SW 1271 (cell line): ENCODE data around the gene LRRC18.

ENCODE experiments used
- DNase-seq, 2 experiments: peaks; one replicate each; lab custom pipeline; 2025; lab: John Stamatoyannopoulos, UW

Gene LRRC18

DNA sequence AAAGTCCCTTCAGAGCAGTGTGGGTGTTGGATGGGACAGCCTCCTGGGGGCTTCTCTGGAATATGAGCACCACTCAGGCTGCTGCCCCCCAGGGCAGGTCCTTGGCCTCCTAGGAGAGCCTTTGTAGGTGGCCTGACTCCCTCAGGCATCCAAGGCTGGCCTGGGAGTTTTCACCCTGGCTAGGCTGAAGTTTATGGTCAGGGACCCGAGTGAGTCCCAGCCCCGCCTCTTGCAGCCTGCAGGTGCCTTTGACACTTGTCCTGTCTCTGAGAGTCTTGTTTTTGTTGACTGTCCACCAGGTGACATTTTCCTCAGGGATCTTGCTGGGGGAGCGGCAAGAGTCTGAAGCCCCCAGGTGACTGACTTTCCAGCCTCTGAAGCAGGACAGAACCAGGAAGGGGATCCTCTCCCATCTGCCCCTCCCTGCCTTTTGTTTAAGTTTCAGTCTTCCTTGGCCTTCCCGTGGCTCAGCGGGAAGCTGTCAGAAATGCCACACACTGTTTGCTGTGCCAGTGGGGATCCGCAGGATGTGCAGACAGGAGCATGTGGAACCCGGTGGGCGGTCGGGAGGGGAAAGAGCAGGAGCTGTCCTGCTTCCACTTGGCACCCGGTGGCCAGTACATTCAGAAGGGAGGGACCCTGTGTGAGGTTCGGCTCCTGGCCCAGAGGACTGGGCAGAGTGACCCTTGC lies 59.5 kb downstream of the LRRC18 start:
- DNase-seq, result no peak

DNA sequence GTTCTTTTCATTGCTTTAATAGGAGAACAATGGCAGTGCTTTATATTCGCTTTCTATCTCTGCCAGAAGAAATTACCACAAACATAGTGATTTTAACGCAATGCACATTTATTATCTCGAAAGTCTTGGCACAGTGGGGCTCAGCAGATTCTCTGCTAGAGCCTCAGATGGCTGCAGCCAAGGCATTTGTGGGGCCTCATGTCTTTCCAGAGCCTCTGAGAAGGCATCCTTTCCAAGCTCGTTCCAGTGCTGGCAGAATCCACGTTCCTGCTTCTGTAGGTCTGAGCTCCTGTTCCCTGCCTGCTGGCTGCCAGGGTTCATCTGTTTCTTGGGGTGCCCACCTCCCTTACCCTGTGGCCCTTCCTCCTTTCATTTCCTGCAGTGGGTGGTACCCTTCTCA lies 60.2 kb downstream of the LRRC18 start:
- no peak for DNase-seq

DNA sequence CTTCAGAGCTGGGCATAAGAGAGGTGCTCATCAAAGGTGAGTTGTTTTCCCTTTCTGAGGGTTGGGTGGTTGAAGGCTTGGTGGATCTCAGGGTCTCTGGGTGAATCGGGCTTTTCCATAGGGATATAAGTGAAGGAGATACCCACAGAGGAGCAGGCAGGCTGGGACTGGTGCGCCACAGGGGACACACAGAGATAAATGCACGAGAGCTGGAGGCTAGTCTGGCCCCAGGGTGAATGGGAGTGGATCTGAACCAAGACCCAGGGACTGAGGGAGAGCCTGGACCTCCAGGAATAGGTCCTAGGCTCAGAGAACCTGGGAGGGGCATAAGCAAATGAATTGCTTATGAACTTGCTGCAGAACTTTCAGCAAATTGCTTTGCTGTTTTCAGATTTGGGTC lies 61.5 kb downstream of the LRRC18 start:
- DNase-seq, result no peak

DNA sequence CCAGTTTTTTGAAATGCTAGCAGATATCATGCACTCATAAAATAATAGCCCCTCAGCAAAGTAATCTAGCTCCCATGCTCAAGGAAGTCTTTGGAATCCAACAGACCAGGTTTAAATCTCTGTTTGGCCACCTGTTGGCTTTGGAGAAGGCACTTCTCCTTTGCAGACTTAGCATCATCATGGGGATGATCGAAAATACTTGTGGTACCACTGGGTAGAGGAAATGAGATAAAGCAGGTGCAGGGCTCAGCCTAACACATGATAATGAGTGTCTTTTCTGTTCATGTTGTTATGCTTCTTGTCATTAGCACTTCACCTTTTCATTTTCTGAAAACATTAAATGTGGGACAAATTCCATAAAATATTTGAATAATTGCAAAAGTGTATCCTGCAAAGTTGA lies 67.4 kb downstream of the LRRC18 start:
- no peak for DNase-seq
